HG02623 (cell line): ENCODE results near the gene TSC22D1.
"Not testable (repeated sequence)": the region's sequence is repeated elsewhere in the genome, so short reads cannot be mapped to it uniquely, and the experiment has no call there.

Experiments
- ATAC-seq: cut with Tn5 transposase; IDR thresholded peaks from one replicate; pipeline ENCODE4 v1.9.1; 2021; ENCODE audit warnings: moderate library complexity; ENCODE audit not compliant: unreplicated experiment

TSC22D1 gene

GRCh38 chr13:44507639-44508038 is 68.5 kb downstream of the TSC22D1 start:
- no peak for ATAC-seq

GRCh38 chr13:44506719-44507118 is 69.4 kb downstream of the TSC22D1 start:
- ATAC-seq: no peak

GRCh38 chr13:44506251-44506650 is 69.9 kb downstream of the TSC22D1 start:
- no peak for ATAC-seq

GRCh38 chr13:44504116-44504515 is 72.0 kb downstream of the TSC22D1 start:
- no peak for ATAC-seq

GRCh38 chr13:44498969-44499368 is 77.2 kb downstream of the TSC22D1 start:
- no peak for ATAC-seq

DNA sequence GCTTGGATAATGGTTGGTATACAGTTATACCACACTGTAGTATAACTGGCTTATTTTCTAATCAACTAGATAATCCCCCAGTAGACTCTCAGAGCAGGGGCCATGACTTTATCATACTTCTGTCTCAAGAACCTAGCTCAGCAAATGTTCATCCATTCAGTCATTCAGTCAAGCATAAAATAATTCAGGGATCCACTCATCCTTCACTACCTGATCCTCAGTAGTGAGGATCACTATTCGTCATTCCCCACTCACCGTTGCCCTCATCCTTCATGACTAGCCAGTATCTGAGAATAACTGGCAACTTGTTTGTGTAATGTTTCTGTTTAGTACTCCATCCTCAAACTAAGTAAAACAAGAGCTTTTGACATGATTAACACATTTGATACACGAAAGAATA is 77.6 kb downstream of the TSC22D1 start:
- no peak for ATAC-seq

DNA sequence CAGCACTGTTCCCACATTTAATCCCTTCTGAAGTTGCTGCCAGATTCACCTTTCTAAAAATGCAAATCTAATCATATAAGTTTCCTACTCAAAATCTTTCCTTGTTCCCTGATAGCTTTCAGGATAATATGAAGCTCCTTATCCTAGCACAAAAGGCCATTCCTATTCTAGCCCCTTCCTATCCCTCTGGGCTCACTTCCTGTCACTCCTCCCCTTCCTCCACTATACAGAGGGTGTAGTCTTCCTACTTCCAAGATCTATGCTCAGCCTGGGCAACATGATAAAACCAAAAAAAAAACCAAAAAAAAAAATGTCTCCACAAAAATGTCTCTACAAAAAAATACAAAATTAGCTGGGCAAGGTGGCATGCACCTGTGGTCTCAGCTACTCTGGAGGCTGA is 78.3 kb downstream of the TSC22D1 start:
- no peak for ATAC-seq

DNA sequence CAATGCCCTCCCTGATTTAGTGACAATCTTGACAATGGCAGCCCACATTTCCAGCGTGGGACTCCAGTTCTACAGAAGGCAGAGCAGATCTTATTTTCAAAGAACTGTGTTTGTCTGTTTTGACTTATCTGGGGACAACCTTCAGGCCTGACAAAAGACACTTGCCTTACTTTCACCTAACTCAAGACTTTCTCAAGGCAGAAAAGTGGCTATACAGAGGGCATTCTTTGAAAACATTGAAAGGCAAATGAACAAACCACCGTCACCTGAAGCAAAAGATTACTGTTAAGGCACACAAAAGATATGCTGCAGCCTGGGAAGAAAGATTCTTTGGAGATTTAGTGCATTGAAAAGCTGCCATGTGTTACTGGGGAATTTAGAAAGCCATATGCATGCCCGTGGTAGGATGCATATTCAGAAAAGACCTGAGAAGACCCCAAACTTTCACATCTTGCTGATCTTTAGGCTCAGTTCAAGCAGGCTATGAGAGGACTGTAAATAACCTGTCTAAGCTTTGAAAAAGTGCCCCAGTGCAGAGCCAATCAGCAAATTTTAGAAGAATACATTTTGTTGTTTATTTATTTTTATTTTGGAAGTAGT is 82.8 kb downstream of the TSC22D1 start:
- ATAC-seq: no peak

- ATAC-seq: no peak
Observed at GRCh38 chr13:44489751-44490150, 86.4 kb downstream of the TSC22D1 start.

- ATAC-seq: no peak
Observed at GRCh38 chr13:44487989-44488388, 88.1 kb downstream of the TSC22D1 start.

GRCh38 chr13:44484562-44485138 is 91.5 kb downstream of the TSC22D1 start:
- peak; percentile 51 for ATAC-seq

DNA sequence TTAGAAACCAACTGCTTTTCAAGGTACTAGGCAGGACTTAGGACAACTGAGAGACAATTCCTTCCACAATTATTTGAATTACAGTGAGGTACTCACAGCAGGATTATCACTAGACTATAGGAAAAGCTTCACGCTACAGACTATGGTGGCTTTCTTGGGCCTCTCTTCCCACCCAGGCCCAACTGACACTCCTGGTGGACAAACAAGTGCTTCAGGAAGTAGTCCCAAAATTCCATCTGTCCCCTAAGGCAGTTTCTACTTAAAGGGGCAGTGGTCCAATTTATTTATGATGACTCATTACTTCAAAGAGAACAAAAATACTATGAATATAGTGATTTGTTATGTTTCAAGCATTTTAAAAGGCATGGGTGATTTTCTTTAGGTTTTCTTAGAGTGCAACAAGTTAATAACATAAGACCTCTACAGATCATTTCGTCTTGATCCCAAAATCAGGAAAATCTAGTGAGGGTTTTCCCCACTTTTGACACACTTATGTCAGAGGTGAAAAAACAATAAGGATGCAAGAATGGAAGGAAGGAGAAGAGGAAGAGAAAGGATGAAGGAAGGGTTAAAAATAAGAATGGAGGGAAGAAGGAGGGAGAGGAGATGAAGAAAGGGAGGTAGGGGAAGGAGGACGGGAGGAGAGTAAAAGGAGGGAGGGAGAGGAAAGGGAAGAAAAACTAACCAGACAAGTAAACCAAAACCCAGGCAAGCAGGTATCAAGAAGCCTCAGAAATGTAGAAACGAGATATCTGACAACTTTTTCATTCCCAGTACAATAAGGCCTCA is 101.8 kb downstream of the TSC22D1 start:
- ATAC-seq: no peak

DNA sequence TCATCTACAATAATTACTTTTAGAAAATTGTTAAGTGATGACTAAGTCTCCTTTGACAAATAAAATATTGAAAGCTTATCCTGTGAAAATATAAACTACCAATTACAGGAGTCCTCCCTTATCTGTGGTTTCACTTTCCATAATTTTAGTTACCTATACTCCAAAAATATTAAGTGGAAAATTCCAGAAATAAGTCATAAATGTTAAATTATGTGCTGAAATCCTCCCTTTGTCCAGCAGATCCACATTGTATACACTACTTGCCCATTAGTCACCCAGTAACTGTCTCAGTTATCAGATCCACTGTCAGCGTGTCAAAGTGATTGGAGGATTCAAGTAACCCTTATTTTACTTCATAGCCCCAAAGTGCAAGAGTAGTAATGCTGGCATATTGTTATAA is 104.4 kb downstream of the TSC22D1 start:
- no peak for ATAC-seq

GRCh38 chr13:44470638-44471562 is 105.2 kb downstream of the TSC22D1 start:
- no peak for ATAC-seq

DNA sequence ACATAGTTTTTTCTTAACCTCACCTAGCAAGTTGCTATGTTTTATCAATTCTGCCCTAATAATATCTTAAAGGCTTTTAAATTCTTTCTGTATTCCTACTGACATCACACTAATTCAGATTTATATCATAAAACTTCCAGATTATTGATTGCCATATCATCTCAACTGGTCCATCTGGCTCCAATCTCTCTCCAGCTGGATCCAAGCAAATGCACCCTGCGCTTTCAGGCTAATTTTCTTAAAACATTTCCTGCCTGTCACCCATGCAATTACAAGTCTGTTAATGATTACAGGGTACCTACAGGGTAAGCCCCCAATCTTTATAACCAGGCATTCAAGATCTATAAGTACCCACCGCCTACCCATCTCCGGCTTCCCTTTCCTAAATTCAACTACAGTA is 107.3 kb downstream of the TSC22D1 start:
- ATAC-seq: no peak

DNA sequence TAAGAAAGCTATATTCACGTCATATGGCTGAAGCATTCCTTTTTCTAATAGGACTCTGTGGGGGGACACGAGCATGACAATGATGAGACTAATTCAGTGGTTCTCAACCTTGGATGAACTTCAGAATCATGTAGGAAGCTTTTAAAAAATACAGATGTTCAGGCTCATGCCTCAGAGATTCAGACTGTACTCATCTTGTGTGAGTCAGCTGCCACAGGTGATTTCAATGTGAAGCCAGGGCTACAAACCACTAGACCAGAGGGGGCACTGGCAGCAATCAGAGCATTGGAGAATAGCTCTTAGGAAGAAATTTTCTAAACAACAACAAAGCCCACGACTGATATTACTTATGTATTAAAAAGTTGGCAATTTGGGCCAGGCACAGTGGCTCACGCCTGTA is 110.8 kb downstream of the TSC22D1 start:
- ATAC-seq: no peak

DNA sequence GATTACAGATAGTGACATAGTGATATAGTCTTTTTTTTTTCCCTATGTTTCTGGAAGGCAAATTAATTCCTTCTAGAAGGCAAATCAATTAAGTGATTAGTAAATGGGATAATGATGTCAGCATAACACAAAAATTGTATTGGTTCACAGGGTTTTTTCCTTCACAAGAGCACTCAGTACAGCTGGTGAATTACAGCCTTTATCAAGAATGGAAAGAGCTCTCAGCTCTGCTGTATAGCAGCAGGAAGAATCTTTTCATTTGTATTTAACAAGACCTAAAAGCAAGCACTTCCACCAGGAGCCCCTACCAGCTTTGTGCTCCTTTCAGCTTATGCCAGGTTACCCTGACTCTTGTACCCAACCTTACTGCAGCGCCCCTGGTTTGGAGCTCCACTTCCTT is 111.7 kb downstream of the TSC22D1 start:
- no peak for ATAC-seq

DNA sequence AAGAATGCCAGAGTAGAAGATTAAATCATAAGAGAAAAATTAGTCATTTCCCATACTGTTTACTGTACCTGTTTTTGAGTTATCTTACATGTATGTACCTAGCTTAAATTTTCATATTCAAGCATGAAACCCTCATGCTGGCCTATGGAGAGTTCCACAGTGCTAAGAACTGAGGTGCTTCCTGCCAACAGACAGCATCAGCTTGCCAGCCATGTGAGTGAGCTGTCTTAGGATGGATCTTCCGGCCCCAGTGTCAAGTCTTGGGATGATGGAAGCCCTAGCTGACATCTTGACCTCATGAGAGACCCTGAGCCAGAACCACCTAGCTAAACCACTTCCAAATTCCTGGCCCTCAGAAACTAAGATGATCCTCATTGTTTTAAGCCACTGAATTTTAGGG is 112.4 kb downstream of the TSC22D1 start:
- no peak for ATAC-seq

- ATAC-seq: no peak
Observed at GRCh38 chr13:44459674-44460073, 116.5 kb downstream of the TSC22D1 start.

DNA sequence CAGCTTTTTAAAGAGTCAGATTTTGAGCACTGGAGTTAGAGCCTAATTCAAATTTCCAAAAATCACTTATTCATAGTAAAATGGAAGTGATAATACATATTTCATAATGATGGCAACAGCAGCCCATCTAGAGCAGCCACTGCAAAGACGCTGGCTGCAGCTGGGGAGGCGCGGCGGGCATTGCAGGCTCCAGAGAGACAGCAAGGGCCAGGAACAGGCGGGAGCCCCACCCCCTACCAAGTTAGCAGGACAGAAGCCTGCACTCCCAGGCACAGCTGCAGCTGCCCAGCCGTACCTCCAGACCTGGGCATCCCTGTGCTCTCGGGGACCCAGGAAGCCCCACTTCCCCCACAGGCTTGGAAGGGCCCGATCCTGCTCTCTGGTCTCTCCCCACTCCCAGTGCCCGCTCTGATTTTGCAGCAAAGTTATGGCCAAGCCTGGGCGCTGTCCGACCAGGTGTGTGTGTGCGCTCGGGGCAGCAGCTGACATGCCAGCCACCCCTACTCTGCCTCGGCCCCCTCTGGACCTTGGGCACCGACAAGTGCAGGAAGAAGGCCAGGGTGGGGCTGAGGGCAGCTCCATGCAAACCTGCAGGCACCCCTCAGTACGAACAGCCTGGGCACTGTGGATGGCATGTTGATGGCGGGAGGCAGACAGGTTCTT is 117.7 kb downstream of the TSC22D1 start:
- no peak for ATAC-seq

DNA sequence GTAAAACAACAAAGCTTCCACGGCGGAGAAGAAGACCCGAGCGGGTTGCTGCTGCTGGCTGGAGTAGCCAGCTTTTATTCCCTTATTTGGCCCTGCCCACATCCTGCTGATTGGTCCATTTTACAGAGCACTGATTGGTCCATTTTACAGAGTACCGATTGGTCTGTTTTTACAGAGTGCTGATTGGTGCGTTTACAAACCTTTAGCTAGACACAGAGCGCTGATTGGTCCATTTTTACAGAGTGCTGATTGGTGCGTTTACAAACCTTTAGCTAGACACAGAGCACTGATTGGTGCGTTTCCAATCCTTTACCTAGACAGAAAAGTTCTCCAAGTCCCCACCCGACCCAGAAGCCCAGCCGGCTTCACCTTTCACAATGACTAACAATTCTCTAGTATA is 119.9 kb downstream of the TSC22D1 start:
- ATAC-seq: not testable (repeated sequence)
